Glutamatergic neuron (in vitro differentiated cells): ENCODE measurements around the gene DDX47. TPM values are rescaled to one million over a fixed set of nuclear protein-coding genes. Genes with fewer than 3 reads are reported as not detected.
"Not testable (repeated sequence)": the region's sequence is repeated elsewhere in the genome, so short reads cannot be mapped to it uniquely, and the experiment has no call there.

Experiments used
- DNase-seq: peaks from one replicate; pipeline ENCODE4 v3.0.0; 2022
- H3K27ac Mint-ChIP-seq: one replicate; pipeline ENCODE4 v1.8.0; 2020; ENCODE audit warnings: mild to moderate bottlenecking, mixed read lengths, inconsistent platforms; ENCODE audit not compliant: unreplicated experiment
- H3K27me3 Mint-ChIP-seq: one replicate; pipeline ENCODE4 v1.8.0; 2020; ENCODE audit warnings: mild to moderate bottlenecking, moderate library complexity, mixed read lengths, inconsistent platforms; ENCODE audit not compliant: unreplicated experiment
- H3K36me3 Mint-ChIP-seq: one replicate; pipeline ENCODE4 v1.8.0; 2020; ENCODE audit warnings: mild to moderate bottlenecking, mixed read lengths, inconsistent platforms; ENCODE audit not compliant: unreplicated experiment
- H3K4me1 Mint-ChIP-seq: one replicate; pipeline ENCODE4 v1.8.0; 2020; ENCODE audit warnings: mild to moderate bottlenecking, low read depth, mixed read lengths, inconsistent platforms; ENCODE audit not compliant: unreplicated experiment
- H3K4me3 Mint-ChIP-seq: one replicate; pipeline ENCODE4 v1.8.0; 2020; ENCODE audit warnings: mild to moderate bottlenecking, mixed read lengths, inconsistent platforms; ENCODE audit not compliant: unreplicated experiment
- H3K9me3 Mint-ChIP-seq: one replicate; pipeline ENCODE4 v1.8.0; 2020; ENCODE audit warnings: mild to moderate bottlenecking, moderate library complexity, mixed read lengths, inconsistent platforms; ENCODE audit not compliant: unreplicated experiment
- total RNA-seq: library from RNA; stranded (reverse); fragmentation: NEBNext Ultra II Directional; extraction: Animal tissue kit (Norgen Biotek cat#: 25700); gene quantifications from one replicate; pipeline ENCODE4 v1.2.1, GENCODE V29; 2021; ENCODE audit not compliant: unreplicated experiment
- TF ChIP-seq, protein P1 (sequence below): fragments of 200-600 bp; sonication (generic); IDR thresholded peaks from one replicate; pipeline ENCODE4 v1.5.0; 2021; ENCODE audit not compliant: partially characterized antibody, unreplicated experiment

Gene DDX47
- total RNA-seq, 1 donor from 2014 or later = 31.0 TPM

GRCh38 chr12:12872139-12872933 is 59.2 kb downstream of the DDX47 start:
- H3K27ac Mint-ChIP-seq = no peak overlapping the region
- peaks cover 2% of the 10 kb centered on the region for H3K27me3 Mint-ChIP-seq
- H3K4me3 Mint-ChIP-seq = no peak overlapping the region
- H3K9me3 Mint-ChIP-seq = peaks cover 3% of the 10 kb centered on the region
- H3K4me1 Mint-ChIP-seq = no peaks in the 10 kb centered on the region
- no peaks in the 10 kb centered on the region for H3K36me3 Mint-ChIP-seq
- TF ChIP-seq, protein P1, sequence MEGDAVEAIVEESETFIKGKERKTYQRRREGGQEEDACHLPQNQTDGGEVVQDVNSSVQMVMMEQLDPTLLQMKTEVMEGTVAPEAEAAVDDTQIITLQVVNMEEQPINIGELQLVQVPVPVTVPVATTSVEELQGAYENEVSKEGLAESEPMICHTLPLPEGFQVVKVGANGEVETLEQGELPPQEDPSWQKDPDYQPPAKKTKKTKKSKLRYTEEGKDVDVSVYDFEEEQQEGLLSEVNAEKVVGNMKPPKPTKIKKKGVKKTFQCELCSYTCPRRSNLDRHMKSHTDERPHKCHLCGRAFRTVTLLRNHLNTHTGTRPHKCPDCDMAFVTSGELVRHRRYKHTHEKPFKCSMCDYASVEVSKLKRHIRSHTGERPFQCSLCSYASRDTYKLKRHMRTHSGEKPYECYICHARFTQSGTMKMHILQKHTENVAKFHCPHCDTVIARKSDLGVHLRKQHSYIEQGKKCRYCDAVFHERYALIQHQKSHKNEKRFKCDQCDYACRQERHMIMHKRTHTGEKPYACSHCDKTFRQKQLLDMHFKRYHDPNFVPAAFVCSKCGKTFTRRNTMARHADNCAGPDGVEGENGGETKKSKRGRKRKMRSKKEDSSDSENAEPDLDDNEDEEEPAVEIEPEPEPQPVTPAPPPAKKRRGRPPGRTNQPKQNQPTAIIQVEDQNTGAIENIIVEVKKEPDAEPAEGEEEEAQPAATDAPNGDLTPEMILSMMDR = no peak
- DNase-seq = no peak

GRCh38 chr12:12872934-12873275 is 59.8 kb downstream of the DDX47 start:
- H3K4me1 Mint-ChIP-seq = no peaks in the 10 kb centered on the region
- TF ChIP-seq, protein P1 = no peak
- no peak overlapping the region for H3K4me3 Mint-ChIP-seq

GRCh38 chr12:12874029-12874428 is 60.9 kb downstream of the DDX47 start:
- TF ChIP-seq, protein P1 = no peak
- no peaks in the 10 kb centered on the region for H3K36me3 Mint-ChIP-seq
- H3K9me3 Mint-ChIP-seq = peaks cover 3% of the 10 kb centered on the region
- H3K27ac Mint-ChIP-seq = no peak overlapping the region
- H3K4me1 Mint-ChIP-seq = no peaks in the 10 kb centered on the region
- H3K4me3 Mint-ChIP-seq = no peak overlapping the region
- peaks cover 2% of the 10 kb centered on the region for H3K27me3 Mint-ChIP-seq
- DNase-seq = no peak

More at GRCh38 chr12:12872934-12873275, 59.8 kb downstream of the DDX47 start:
- Mint-ChIP-seq H3K27me3 (peaks cover 2% of the 10 kb centered on the region), H3K9me3 (peaks cover 3% of the 10 kb centered on the region), H3K27ac (no peak overlapping the region), H3K36me3 (no peaks in the 10 kb centered on the region)
- no peak for DNase-seq

- H3K4me3 Mint-ChIP-seq, H3K36me3 Mint-ChIP-seq, H3K27me3 Mint-ChIP-seq, H3K27ac Mint-ChIP-seq, DNase-seq, H3K4me1 Mint-ChIP-seq, H3K9me3 Mint-ChIP-seq: not testable (repeated sequence)
Observed at GRCh38 chr12:12875301-12875700, 62.2 kb downstream of the DDX47 start.

GRCh38 chr12:12877153-12877768 is 64.1 kb downstream of the DDX47 start:
- H3K4me3 Mint-ChIP-seq = no peak overlapping the region
- H3K27me3 Mint-ChIP-seq = no peaks in the 10 kb centered on the region
- no peaks in the 10 kb centered on the region for H3K36me3 Mint-ChIP-seq
- no peak overlapping the region for H3K27ac Mint-ChIP-seq
- DNase-seq = no peak
- H3K4me1 Mint-ChIP-seq = no peaks in the 10 kb centered on the region
- TF ChIP-seq, protein P1 = no peak
- H3K9me3 Mint-ChIP-seq = peaks cover 1% of the 10 kb centered on the region
